Measurements from ENCODE around the gene CAVIN3. TPM values are rescaled to one million over a fixed set of nuclear protein-coding genes. Genes with fewer than 3 reads are reported as not detected.

The CAVIN3 gene
- total RNA-seq, 5 donors from 2014 or later (not counting 1 experiment from before 2014, with no cell fraction given), result 0.23 to 0.43 TPM; not detected in 3

DNA sequence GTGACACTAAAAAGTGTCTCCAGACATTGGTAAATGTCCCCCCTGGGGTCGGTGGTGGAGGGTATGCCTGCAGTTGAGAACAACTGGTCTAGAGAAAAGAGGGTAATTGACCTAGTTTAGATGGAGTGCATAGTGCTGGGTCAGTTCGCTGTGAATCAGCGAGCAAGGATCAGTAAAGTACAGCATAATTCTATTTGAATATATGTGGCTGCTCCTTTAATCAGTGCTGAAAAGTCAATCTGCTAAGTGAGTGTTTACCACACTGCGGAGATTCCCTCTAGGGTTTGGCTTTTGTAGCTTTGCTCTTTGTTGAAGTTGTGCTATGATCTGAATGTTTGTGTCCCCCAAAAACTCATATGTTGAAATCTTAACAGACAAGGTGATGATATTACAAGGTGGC, 15.0 kb downstream of the CAVIN3 start:
- DNase-seq (no peak), ATAC-seq (replicated peaks in 1 of 4) (no peak)
- H3K36me3 Mint-ChIP-seq, result no peaks in the 10 kb centered on the region
- no peaks in the 10 kb centered on the region for H3K9me3 Mint-ChIP-seq
- Histone ChIP-seq H3K36me3 (ENCODE audit: control insufficient read depth in 2 of 2, extremely low read depth in 1 of 2, insufficient read depth in 1 of 2, low read length in 1 of 2) (no peaks in the 10 kb centered on the region), H3K27ac (ENCODE audit: low read length) (no peak overlapping the region), H3K9me3 (no peaks in the 10 kb centered on the region), H3K27me3 (replicated peaks in 1 of 2; ENCODE audit: control insufficient read depth in 2 of 2, extremely low read depth in 1 of 2, insufficient read depth in 2 of 2, low read length in 1 of 2) (peaks cover 0 to 19% of the 10 kb centered on the region in 2 experiments), H3K4me3 (ENCODE audit: control insufficient read depth in 1 of 2, extremely low read depth in 1 of 2, low read length in 1 of 2) (no peak overlapping the region), H3K4me1 (ENCODE audit: control insufficient read depth in 1 of 2, extremely low read depth in 1 of 2, insufficient read depth in 2 of 2, low read length in 2 of 2) (no peaks in the 10 kb centered on the region)
- no peaks in the 10 kb centered on the region for H3K4me1 Mint-ChIP-seq
- ChIA-PET CTCF (no interaction called here), POLR2A (interaction anchor here in 1 of 2 donors (0.6 kb wide), 1 partner anchor 580 kb away, joined by 4 read pairs; no protein-coding TSS in a partner anchor)
- H3K27me3 Mint-ChIP-seq, result peaks cover 13 to 39% of the 10 kb centered on the region in 2 donors
- no peak overlapping the region for H3K4me3 Mint-ChIP-seq
- H3K27ac Mint-ChIP-seq, result no peak overlapping the region
- WGBS (ENCODE audit: insufficient coverage), result 57% methylated on average over 1 of the region's 4 CpGs

DNA sequence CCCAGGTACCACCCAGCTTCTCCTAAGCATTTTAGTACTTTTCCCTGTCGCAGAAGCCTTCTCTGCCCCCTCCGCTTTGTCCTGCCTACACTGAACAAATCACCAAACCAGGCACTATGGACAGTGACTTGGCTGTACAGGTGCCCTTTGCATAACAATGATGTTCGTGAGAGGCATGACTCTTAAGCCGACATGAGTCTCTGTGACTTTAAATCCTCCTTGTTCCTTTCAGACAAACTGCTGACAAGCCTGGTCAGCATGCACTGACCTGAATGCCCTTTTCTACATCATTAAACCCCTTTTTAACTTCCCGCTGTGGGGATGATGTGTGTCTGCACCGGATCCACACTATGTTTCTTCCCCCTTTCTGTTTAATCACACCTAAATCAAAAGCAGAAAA, 16.6 kb downstream of the CAVIN3 start:
- Mint-ChIP-seq H3K27ac (no peak overlapping the region), H3K36me3 (no peaks in the 10 kb centered on the region), H3K27me3 (peaks cover 13 to 41% of the 10 kb centered on the region in 2 donors), H3K9me3 (no peaks in the 10 kb centered on the region), H3K4me3 (no peak overlapping the region), H3K4me1 (no peaks in the 10 kb centered on the region)
- H3K36me3 ChIP-seq (ENCODE audit: control insufficient read depth in 2 of 2, extremely low read depth in 1 of 2, insufficient read depth in 1 of 2, low read length in 1 of 2), result no peaks in the 10 kb centered on the region
- H3K4me3 ChIP-seq (ENCODE audit: control insufficient read depth in 1 of 2, extremely low read depth in 1 of 2, low read length in 1 of 2), result no peak overlapping the region
- ChIA-PET POLR2A (no interaction called here), CTCF (interaction anchor here (0.6 to 1.2 kb wide), 2 partner anchors 10 to 491 kb away, joined by 3 to 5 read pairs; no protein-coding TSS in a partner anchor)
- peaks cover 2 to 19% of the 10 kb centered on the region in 2 experiments for H3K27me3 ChIP-seq (replicated peaks in 1 of 2; ENCODE audit: control insufficient read depth in 2 of 2, extremely low read depth in 1 of 2, insufficient read depth in 2 of 2, low read length in 1 of 2)
- H3K4me1 ChIP-seq (ENCODE audit: control insufficient read depth in 1 of 2, extremely low read depth in 1 of 2, insufficient read depth in 2 of 2, low read length in 2 of 2), result no peaks in the 10 kb centered on the region
- no peaks in the 10 kb centered on the region for H3K9me3 ChIP-seq
- ATAC-seq (replicated peaks in 1 of 4) (no peak), DNase-seq (no peak)
- H3K27ac ChIP-seq (ENCODE audit: low read length), result no peak overlapping the region
- 92% methylated on average over 5 of the region's 6 CpGs for WGBS (ENCODE audit: insufficient coverage)

DNA sequence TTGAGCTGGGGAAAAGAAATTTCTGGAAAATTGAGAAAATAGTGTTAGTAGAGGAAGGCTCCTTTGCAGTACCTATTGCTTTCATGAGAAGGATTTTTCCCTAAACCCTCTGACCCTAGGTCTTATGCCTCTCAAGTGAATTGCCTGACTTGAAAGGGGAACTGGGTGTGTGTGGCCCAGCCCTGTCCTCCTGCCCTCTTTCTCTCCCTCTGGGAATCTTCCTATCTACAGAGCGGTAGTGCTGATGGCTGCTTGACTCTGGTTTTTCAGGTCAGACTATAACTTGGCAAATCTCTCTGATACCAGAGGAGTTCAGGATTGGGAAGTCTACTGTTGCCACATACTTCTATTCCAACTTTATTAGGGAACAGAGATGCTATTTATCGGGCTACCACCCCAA, 19.2 kb downstream of the CAVIN3 start:
- POLR2A ChIA-PET, result no interaction called here
- CTCF ChIA-PET, result interaction anchor here in 1 of 2 donors (0.7 kb wide), 1 partner anchor 49 kb away, joined by 3 read pairs; no protein-coding TSS in a partner anchor
- DNase-seq, result no peak
- Histone ChIP-seq H3K4me3 (ENCODE audit: control insufficient read depth in 1 of 2, extremely low read depth in 1 of 2, low read length in 1 of 2) (no peak overlapping the region), H3K27ac (ENCODE audit: low read length) (no peak overlapping the region), H3K4me1 (ENCODE audit: control insufficient read depth in 1 of 2, extremely low read depth in 1 of 2, insufficient read depth in 2 of 2, low read length in 2 of 2) (no peaks in the 10 kb centered on the region), H3K27me3 (replicated peaks in 1 of 2; ENCODE audit: control insufficient read depth in 2 of 2, extremely low read depth in 1 of 2, insufficient read depth in 2 of 2, low read length in 1 of 2) (peaks cover 4 to 6% of the 10 kb centered on the region in 2 experiments), H3K36me3 (ENCODE audit: control insufficient read depth in 2 of 2, extremely low read depth in 1 of 2, insufficient read depth in 1 of 2, low read length in 1 of 2) (no peaks in the 10 kb centered on the region), H3K9me3 (no peaks in the 10 kb centered on the region)
- no peak overlapping the region for H3K4me3 Mint-ChIP-seq
- H3K27ac Mint-ChIP-seq, result no peak overlapping the region
- peaks cover 11 to 37% of the 10 kb centered on the region in 2 donors for H3K27me3 Mint-ChIP-seq
- H3K4me1 Mint-ChIP-seq, result no peaks in the 10 kb centered on the region
- ATAC-seq (replicated peaks in 1 of 4), result no peak
- H3K36me3 Mint-ChIP-seq, result no peaks in the 10 kb centered on the region
- no CpG with 5 or more reads among the region's 2 CpGs for WGBS (ENCODE audit: insufficient coverage)
- H3K9me3 Mint-ChIP-seq, result no peaks in the 10 kb centered on the region

DNA sequence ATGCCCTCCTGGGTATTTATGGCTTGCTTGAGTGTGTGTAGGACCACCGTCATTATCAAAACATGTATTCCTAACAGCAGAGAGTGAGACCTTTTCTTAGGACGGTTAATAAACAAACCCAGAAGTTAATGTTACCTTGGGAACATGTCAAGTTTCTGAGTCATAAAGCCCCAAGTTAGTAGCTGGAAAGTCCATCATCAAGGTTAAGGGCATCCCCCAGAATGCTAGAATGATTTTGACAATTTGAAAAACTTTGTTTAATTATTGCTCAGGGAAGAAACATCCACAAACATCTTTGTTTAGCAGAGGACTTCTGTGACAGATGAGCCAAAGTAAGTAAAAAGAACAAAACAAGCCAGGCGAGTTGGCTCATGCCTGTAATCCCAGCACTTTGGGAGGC, 20.0 kb downstream of the CAVIN3 start:
- Mint-ChIP-seq H3K27me3 (peaks cover 14 to 31% of the 10 kb centered on the region in 2 donors), H3K27ac (no peak overlapping the region), H3K4me3 (no peak overlapping the region), H3K4me1 (no peaks in the 10 kb centered on the region), H3K36me3 (no peaks in the 10 kb centered on the region), H3K9me3 (no peaks in the 10 kb centered on the region)
- Histone ChIP-seq H3K4me1 (ENCODE audit: control insufficient read depth in 1 of 2, extremely low read depth in 1 of 2, insufficient read depth in 2 of 2, low read length in 2 of 2) (no peaks in the 10 kb centered on the region), H3K27me3 (replicated peaks in 1 of 2; ENCODE audit: control insufficient read depth in 2 of 2, extremely low read depth in 1 of 2, insufficient read depth in 2 of 2, low read length in 1 of 2) (peaks cover 3 to 4% of the 10 kb centered on the region in 2 experiments), H3K36me3 (ENCODE audit: control insufficient read depth in 2 of 2, extremely low read depth in 1 of 2, insufficient read depth in 1 of 2, low read length in 1 of 2) (no peaks in the 10 kb centered on the region), H3K4me3 (ENCODE audit: control insufficient read depth in 1 of 2, extremely low read depth in 1 of 2, low read length in 1 of 2) (no peak overlapping the region), H3K9me3 (no peaks in the 10 kb centered on the region), H3K27ac (ENCODE audit: low read length) (no peak overlapping the region)
- CTCF ChIA-PET, result no interaction called here
- POLR2A ChIA-PET, result no interaction called here
- 73% methylated on average over 2 of the region's 3 CpGs for WGBS (ENCODE audit: insufficient coverage)
- DNase-seq (no peak), ATAC-seq (replicated peaks in 1 of 4) (no peak)

DNA sequence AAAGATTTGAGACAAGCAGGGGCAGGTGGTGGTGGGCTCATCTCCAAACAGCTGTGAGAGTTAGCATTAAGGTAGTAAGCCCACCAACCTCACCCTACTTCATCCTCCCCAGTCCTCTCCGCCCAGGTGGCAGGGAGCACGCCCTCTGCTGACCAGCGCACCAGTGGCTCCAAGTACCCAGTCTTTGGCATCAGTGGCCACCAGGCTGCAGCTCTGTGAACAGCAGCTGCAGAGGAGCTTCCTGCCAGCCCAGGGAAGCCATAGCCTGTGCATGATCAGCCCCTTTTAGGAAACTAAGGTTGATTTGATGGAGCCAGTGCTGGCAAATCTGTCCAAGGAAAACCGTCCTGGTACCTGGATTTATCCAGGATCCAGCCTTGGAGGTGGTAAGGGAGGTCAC, 21.7 kb downstream of the CAVIN3 start:
- H3K4me1 ChIP-seq (ENCODE audit: control insufficient read depth in 1 of 2, extremely low read depth in 1 of 2, insufficient read depth in 2 of 2, low read length in 2 of 2), result no peaks in the 10 kb centered on the region
- H3K27ac ChIP-seq (ENCODE audit: low read length), result no peak overlapping the region
- Mint-ChIP-seq H3K36me3 (no peaks in the 10 kb centered on the region), H3K4me1 (no peaks in the 10 kb centered on the region), H3K27me3 (peaks cover 9 to 23% of the 10 kb centered on the region in 2 donors), H3K9me3 (no peaks in the 10 kb centered on the region), H3K4me3 (no peak overlapping the region), H3K27ac (no peak overlapping the region)
- CTCF ChIA-PET, result interaction anchor here (0.7 kb wide), 2 partner anchors 513 to 709 kb away, joined by 3 read pairs; no protein-coding TSS in a partner anchor
- DNase-seq (peak in 1 of 35 experiments; percentile 5), ATAC-seq (replicated peaks in 1 of 4) (no peak)
- 44% methylated on average over 4 of the region's 4 CpGs for WGBS (ENCODE audit: insufficient coverage)
- no peak overlapping the region for H3K4me3 ChIP-seq (ENCODE audit: control insufficient read depth in 1 of 2, extremely low read depth in 1 of 2, low read length in 1 of 2)
- H3K36me3 ChIP-seq (ENCODE audit: control insufficient read depth in 2 of 2, extremely low read depth in 1 of 2, insufficient read depth in 1 of 2, low read length in 1 of 2), result no peaks in the 10 kb centered on the region
- H3K27me3 ChIP-seq (replicated peaks in 1 of 2; ENCODE audit: control insufficient read depth in 2 of 2, extremely low read depth in 1 of 2, insufficient read depth in 2 of 2, low read length in 1 of 2), result peaks cover 0 to 4% of the 10 kb centered on the region in 2 experiments
- H3K9me3 ChIP-seq, result no peaks in the 10 kb centered on the region
- POLR2A ChIA-PET, result interaction anchor here in 1 of 2 donors (0.5 kb wide), 1 partner anchor 401 kb away, joined by 3 read pairs; no protein-coding TSS in a partner anchor

DNA sequence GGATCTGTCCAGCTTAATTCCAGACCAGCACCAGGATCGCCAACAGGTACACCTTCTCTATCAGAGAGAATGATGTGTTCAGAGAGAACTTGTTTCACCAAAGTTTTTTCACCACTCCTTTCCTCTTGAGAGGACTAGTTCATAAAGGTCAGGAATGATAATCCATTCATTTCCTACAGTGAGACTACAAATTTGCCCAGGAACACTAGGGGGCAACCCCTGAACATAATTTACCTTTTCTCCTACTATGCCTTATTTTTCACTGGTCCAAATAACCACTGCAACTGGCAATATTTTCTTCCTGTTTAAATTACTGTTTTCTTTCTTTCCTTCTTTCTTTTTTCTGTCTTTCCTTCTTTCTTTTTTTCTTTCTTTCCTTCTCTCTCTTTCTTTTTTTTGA, 22.5 kb downstream of the CAVIN3 start:
- Histone ChIP-seq H3K4me1 (ENCODE audit: control insufficient read depth in 1 of 2, extremely low read depth in 1 of 2, insufficient read depth in 2 of 2, low read length in 2 of 2) (no peaks in the 10 kb centered on the region), H3K36me3 (ENCODE audit: control insufficient read depth in 2 of 2, extremely low read depth in 1 of 2, insufficient read depth in 1 of 2, low read length in 1 of 2) (no peaks in the 10 kb centered on the region), H3K27me3 (replicated peaks in 1 of 2; ENCODE audit: control insufficient read depth in 2 of 2, extremely low read depth in 1 of 2, insufficient read depth in 2 of 2, low read length in 1 of 2) (peaks cover 0 to 4% of the 10 kb centered on the region in 2 experiments), H3K9me3 (no peaks in the 10 kb centered on the region), H3K4me3 (ENCODE audit: control insufficient read depth in 1 of 2, extremely low read depth in 1 of 2, low read length in 1 of 2) (no peak overlapping the region), H3K27ac (ENCODE audit: low read length) (no peak overlapping the region)
- Mint-ChIP-seq H3K4me1 (no peaks in the 10 kb centered on the region), H3K4me3 (no peak overlapping the region), H3K36me3 (no peaks in the 10 kb centered on the region), H3K27me3 (peaks cover 7 to 23% of the 10 kb centered on the region in 2 donors), H3K9me3 (no peaks in the 10 kb centered on the region), H3K27ac (no peak overlapping the region)
- no CpG with 5 or more reads among the region's 1 CpG for WGBS (ENCODE audit: insufficient coverage)
- ATAC-seq (replicated peaks in 1 of 4) (no peak), DNase-seq (peak in 1 of 35 experiments; percentile 6)
- ChIA-PET CTCF (interaction anchor here (0.7 kb wide), 2 partner anchors 514 to 708 kb away, joined by 3 read pairs; no protein-coding TSS in a partner anchor), POLR2A (no interaction called here)

All from T-cell (primary cell).